Left lung (tissue), 10 donors: Measurements from ENCODE around the gene GLRX3. TPM values are rescaled to one million over a fixed set of nuclear protein-coding genes. Genes with fewer than 3 reads are reported as not detected.

Source experiments
- ATAC-seq: fragments of 200-7000 bp; cut with Tn5 transposase; one replicate; pipeline ENCODE4 v1.9.1; 2020; ENCODE audit warnings: moderate library complexity
- DNase-seq, 4 donors: peaks; one replicate each; pipeline ENCODE4 v3.0.0-alpha.2; 2013 to 2020
- H3K27ac ChIP-seq, 2 donors: fragments of 200-600 bp; sonication (generic) in 1 of 2; one replicate each; pipeline versions ENCODE4 v1.5.0 to v1.8.0; 2020 to 2021
- H3K27me3 ChIP-seq, 2 donors: fragments of 200-600 bp; sonication (generic) in 1 of 2; one replicate each; pipeline versions ENCODE4 v1.5.0 to v1.8.0; 2020 to 2021
- H3K36me3 ChIP-seq, 2 donors: fragments of 200-600 bp; sonication (generic) in 1 of 2; one replicate each; pipeline versions ENCODE4 v1.5.0 to v1.8.0; 2020 to 2021
- H3K4me1 ChIP-seq, 2 donors: fragments of 200-600 bp; one replicate each; pipeline ENCODE4 v1.8.0; 2021
- H3K4me3 ChIP-seq, 2 donors: fragments of 200-600 bp; sonication (generic) in 1 of 2; one replicate each; pipeline versions ENCODE4 v1.5.0 to v1.8.0; 2020 to 2021; ENCODE audit warnings: mild to moderate bottlenecking in 1 of 2
- H3K9me3 ChIP-seq, 2 donors: fragments of 200-600 bp; sonication (generic) in 1 of 2; one replicate each; pipeline versions ENCODE4 v1.5.0 to v1.8.0; 2020 to 2021
- intact Hi-C, 2 donors: fragments of 100-400 bp; cut with DNase I; formaldehyde crosslinking; loops; one replicate each; pipeline versions ENCODE4 v1.11.2 to v1.14.2; 2022
- polyA plus RNA-seq, 6 donors: library from polyadenylated mRNA; unstranded; fragments of 120-200 nt; gene quantifications; one replicate each; pipeline ENCODE4 v1.2.1, GENCODE V29; 2013; ENCODE audit not compliant: insufficient read length in 6 of 6
- total RNA-seq, 2 donors: library from RNA; stranded (reverse); fragmentation: NEBNext Ultra II Directional; extraction: Animal tissue kit (Norgen Biotek cat#: 25700); gene quantifications; one replicate each; pipeline ENCODE4 v1.2.1, GENCODE V29; 2021
- TF ChIP-seq, protein P1 (sequence below), 2 donors: fragments of 200-600 bp; sonication (generic) in 1 of 2; IDR thresholded peaks; one replicate each; pipeline versions ENCODE4 v1.5.0 to v1.8.0; 2021; ENCODE audit warnings: antibody characterized with exemption in 2 of 2
- donor health status: DM: no; HTN: yes; CAD: no.
- donor health status: DM: no; HTN: no; CAD: no.

The GLRX3 gene
- total and polyA plus RNA-seq, 8 donors, result 67.3 to 88.6 (median 75.9) TPM

DNA sequence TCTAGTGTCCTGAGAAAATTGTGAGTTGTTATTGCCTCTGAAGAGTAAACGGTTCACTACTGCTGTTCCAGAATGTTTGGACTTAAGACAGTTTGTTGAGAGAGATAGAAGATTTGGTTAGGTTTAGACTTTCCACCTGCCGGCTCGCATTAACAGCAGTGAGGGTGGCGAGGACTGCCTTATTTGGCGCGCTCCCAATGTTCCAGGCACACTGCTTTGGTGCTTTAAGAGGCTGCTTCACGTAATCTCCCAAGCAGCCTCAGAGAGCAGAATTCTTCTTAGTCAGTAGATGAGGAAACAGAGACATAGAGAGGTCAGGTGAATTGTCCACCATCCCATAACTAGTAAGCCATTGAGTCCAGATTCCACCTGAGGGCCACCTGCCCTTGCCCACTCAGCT, 41.1 kb downstream of the GLRX3 start:
- intact Hi-C loops, result no loop called here
- H3K27ac ChIP-seq, result no peak overlapping the region
- ATAC-seq, result peak; percentile 54
- H3K27me3 ChIP-seq, result no peaks in the 10 kb centered on the region
- H3K4me1 ChIP-seq, result peaks cover 0 to 6% of the 10 kb centered on the region in 2 donors
- no peak overlapping the region for H3K4me3 ChIP-seq
- peaks cover 0 to 90% of the 10 kb centered on the region in 2 donors for H3K36me3 ChIP-seq
- TF ChIP-seq, protein P1, sequence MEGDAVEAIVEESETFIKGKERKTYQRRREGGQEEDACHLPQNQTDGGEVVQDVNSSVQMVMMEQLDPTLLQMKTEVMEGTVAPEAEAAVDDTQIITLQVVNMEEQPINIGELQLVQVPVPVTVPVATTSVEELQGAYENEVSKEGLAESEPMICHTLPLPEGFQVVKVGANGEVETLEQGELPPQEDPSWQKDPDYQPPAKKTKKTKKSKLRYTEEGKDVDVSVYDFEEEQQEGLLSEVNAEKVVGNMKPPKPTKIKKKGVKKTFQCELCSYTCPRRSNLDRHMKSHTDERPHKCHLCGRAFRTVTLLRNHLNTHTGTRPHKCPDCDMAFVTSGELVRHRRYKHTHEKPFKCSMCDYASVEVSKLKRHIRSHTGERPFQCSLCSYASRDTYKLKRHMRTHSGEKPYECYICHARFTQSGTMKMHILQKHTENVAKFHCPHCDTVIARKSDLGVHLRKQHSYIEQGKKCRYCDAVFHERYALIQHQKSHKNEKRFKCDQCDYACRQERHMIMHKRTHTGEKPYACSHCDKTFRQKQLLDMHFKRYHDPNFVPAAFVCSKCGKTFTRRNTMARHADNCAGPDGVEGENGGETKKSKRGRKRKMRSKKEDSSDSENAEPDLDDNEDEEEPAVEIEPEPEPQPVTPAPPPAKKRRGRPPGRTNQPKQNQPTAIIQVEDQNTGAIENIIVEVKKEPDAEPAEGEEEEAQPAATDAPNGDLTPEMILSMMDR (IDR thresholded peaks at IDR 0.05), result no peak
- H3K9me3 ChIP-seq, result no peaks in the 10 kb centered on the region
- no peak for DNase-seq

DNA sequence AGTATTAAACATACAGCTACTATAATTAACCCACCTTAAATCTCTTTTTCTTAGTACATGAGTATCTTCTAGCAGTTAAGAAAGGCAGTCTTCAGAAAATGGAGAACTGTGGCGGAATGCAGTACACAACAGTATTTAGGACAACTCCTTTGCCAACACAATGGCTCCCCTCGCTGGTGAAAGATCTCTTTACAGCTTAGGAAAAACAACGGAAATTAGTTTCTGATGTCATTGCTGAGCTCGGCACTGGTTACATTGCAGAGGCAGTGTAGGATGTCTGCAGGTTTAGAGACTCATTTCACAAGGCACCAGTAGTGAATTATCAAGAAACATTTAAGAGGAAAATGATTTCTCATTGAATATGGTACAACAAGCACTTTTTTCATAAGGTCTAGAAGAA, 43.4 kb downstream of the GLRX3 start:
- H3K9me3 ChIP-seq, result no peaks in the 10 kb centered on the region
- H3K27me3 ChIP-seq, result no peaks in the 10 kb centered on the region
- peak in 2 of 4 donors; percentile 37 to 75 for DNase-seq
- intact Hi-C loops, result no loop called here
- peaks cover 0 to 90% of the 10 kb centered on the region in 2 donors for H3K36me3 ChIP-seq
- H3K4me1 ChIP-seq, result peaks cover 0 to 6% of the 10 kb centered on the region in 2 donors
- TF ChIP-seq, protein P1 (IDR thresholded peaks at IDR 0.05), result no peak
- peak; percentile 74 for ATAC-seq
- no peak overlapping the region for H3K27ac ChIP-seq
- no peak overlapping the region for H3K4me3 ChIP-seq

DNA sequence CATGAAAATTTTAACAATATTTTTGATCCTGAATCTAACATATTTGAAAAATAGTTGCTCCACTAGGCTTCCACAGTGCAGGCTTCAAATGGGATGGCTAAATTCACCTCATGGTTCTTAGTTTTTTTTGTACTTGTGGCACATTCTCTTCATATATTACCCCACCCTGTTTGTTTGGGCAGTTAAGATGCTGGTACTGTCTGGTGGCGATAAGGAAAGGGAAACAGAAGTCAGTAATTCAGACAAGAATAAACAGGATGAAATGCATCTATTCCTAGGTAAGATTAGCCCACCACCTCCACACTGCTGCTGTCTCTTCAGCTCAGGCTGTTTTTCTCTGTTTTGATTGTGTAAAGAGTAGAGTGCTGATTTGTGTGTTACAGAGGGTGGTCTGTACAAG, 44.2 kb downstream of the GLRX3 start:
- Histone ChIP-seq H3K4me1 (peaks cover 0 to 6% of the 10 kb centered on the region in 2 donors), H3K9me3 (no peaks in the 10 kb centered on the region), H3K4me3 (no peak overlapping the region), H3K36me3 (peaks cover 0 to 90% of the 10 kb centered on the region in 2 donors), H3K27me3 (no peaks in the 10 kb centered on the region), H3K27ac (no peak overlapping the region)
- TF ChIP-seq, protein P1 (IDR thresholded peaks at IDR 0.05), result no peak
- intact Hi-C loops, result no loop called here
- ATAC-seq (no peak), DNase-seq (no peak)

DNA sequence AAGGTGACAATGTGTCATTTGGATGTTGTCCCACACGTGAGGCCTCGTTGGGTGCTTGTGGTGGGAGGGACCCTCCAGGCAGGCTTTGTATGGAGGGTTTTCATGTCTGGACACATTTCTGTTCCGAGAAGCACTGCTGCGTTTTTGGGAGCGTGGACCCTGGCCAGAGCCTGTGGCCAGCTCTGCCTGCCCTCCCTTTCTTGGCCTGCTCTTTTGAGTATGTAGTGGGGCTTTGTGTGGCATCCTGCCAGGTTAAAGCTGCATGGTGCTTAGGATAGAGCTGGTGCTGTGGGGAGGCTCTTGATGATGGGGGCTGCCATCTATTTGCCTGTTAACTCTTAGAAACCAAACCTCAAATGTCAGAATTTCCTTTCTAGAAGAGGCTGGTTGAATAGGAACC, 45.7 kb downstream of the GLRX3 start:
- ATAC-seq, result no peak
- TF ChIP-seq, protein P1 (IDR thresholded peaks at IDR 0.05), result no peak
- Histone ChIP-seq H3K4me1 (peaks cover 0 to 6% of the 10 kb centered on the region in 2 donors), H3K27me3 (no peaks in the 10 kb centered on the region), H3K9me3 (no peaks in the 10 kb centered on the region), H3K36me3 (peaks cover 0 to 90% of the 10 kb centered on the region in 2 donors), H3K4me3 (no peak overlapping the region), H3K27ac (no peak overlapping the region)
- intact Hi-C loops, result no loop called here
- no peak for DNase-seq

GRCh38 chr10:130185591-130185990, 49.4 kb downstream of the GLRX3 start:
- H3K36me3 ChIP-seq, result peaks cover 0 to 74% of the 10 kb centered on the region in 2 donors

More at GRCh38 chr10:130185591-130185990, 49.4 kb downstream of the GLRX3 start:
- Histone ChIP-seq H3K27me3 (peaks cover 0 to 5% of the 10 kb centered on the region in 2 donors), H3K4me1 (peaks cover 0 to 10% of the 10 kb centered on the region in 2 donors), H3K27ac (no peak overlapping the region), H3K9me3 (no peaks in the 10 kb centered on the region), H3K4me3 (no peak overlapping the region)
- TF ChIP-seq, protein P1 (IDR thresholded peaks at IDR 0.05), result no peak
- DNase-seq (no peak), ATAC-seq (no peak)
- intact Hi-C loops, result no loop called here
